Left renal pelvis (tissue), 4 donors: ENCODE measurements around the gene EMC8. TPM values are rescaled to one million over a fixed set of nuclear protein-coding genes. Genes with fewer than 3 reads are reported as not detected.

Experiments
- DNase-seq, 4 donors: peaks; one replicate each; pipeline ENCODE4 v3.0.0-alpha.2; 2013; ENCODE audit warnings: low read depth in 4 of 4, low spot score in 3 of 4
- polyA plus RNA-seq, 4 donors: library from polyadenylated mRNA; unstranded; fragments of 120-200 nt; gene quantifications; one replicate each; pipeline ENCODE4 v1.2.1, GENCODE V29; 2013; ENCODE audit not compliant: insufficient read length in 4 of 4

Gene EMC8
- polyA plus RNA-seq, 4 donors, result 22.8 to 37.0 (median 28.7) TPM

- no peak for DNase-seq
These were observed 64.1 kb downstream of the EMC8 start for GRCh38 chr16:85735225-85735635.

GRCh38 chr16:85734311-85735017 lies 64.9 kb downstream of the EMC8 start:
- DNase-seq, result no peak

GRCh38 chr16:85733839-85734170 lies 65.5 kb downstream of the EMC8 start:
- DNase-seq, result no peak

- DNase-seq, result no peak
These were observed 66.0 kb downstream of the EMC8 start for GRCh38 chr16:85733155-85733838.

- DNase-seq, result no peak
These were observed 68.2 kb downstream of the EMC8 start for GRCh38 chr16:85731179-85731578.

GRCh38 chr16:85730186-85730465 lies 69.2 kb downstream of the EMC8 start:
- DNase-seq, result no peak

GRCh38 chr16:85729452-85730185 lies 69.7 kb downstream of the EMC8 start:
- DNase-seq, result no peak

GRCh38 chr16:85728879-85729278 lies 70.5 kb downstream of the EMC8 start:
- no peak for DNase-seq

Other genes starting within 250 kb of the EMC8 start
- gene GSE1, start 186.2 kb downstream of the EMC8 start, polyA plus RNA-seq, result 10 to 100 TPM; 57.6 to 77.4 (median 63.3) TPM
- gene GINS2, start 110.6 kb downstream of the EMC8 start, polyA plus RNA-seq, result 10 to 100 TPM; 16.2 to 21.7 (median 19.6) TPM
- 1 to 10 TPM; 2.5 to 3.7 (median 3.2) TPM for gene C16orf74, start 48.4 kb downstream of the EMC8 start, polyA plus RNA-seq
- 100 to 1,000 TPM; 251 to 392 (median 358) TPM for gene COX4I1, start 151 bp upstream of the EMC8 start, polyA plus RNA-seq
- gene IRF8, start 99.6 kb upstream of the EMC8 start, polyA plus RNA-seq, result 1 to 10 TPM; 4.0 to 9.1 (median 5.7) TPM